SK-N-SH (cell line): ENCODE measurements around the gene GHR. TPM values are rescaled to one million over a fixed set of nuclear protein-coding genes. Genes with fewer than 3 reads are reported as not detected.

ENCODE experiments used
- CTCF ChIA-PET: fragments of 300-600, 350-600 bp; formaldehyde crosslinking; extraction: SDS; loops from one replicate; lab custom pipeline; 2021; lab: Yijun Ruan, JAX
- POLR2A ChIA-PET: fragments of 350-600 bp; sonication (Branson Sonifier 250); formaldehyde crosslinking; extraction: SDS; loops from one replicate; lab custom pipeline; 2020; ENCODE audit warnings: antibody characterized with exemption, inconsistent platforms; lab: Yijun Ruan, JAX
- DNase-seq: peaks from one replicate; pipeline ENCODE4 v3.0.0; 2012
- H2AFZ ChIP-seq: fragments of 200-600 bp; sonication (generic); 2 replicates; pipeline ENCODE4 v1.8.1; 2016; ENCODE audit warnings: antibody characterized with exemption, mild to moderate bottlenecking, low read depth
- H3F3A ChIP-seq: fragments of 200-600 bp; sonication (generic); replicated peaks from 2 replicates; pipeline ENCODE3; 2016; ENCODE audit warnings: antibody characterized with exemption, mild to moderate bottlenecking; ENCODE audit not compliant: insufficient read depth
- H3K27ac ChIP-seq, 2 experiments: fragments of 200-500 bp in 1 of 2; fragments of 200-600 bp in 1 of 2; sonication (Bioruptor generic) in 1 of 2; sonication (generic), shearing (Covaris generic) in 1 of 2; 2 replicates each; pipeline versions ENCODE4 v1.5.1 to v1.6.1; 2014 to 2016; ENCODE audit warnings: low read depth in 2 of 2, inconsistent platforms in 1 of 2, low read length in 1 of 2, mild to moderate bottlenecking in 1 of 2, mixed read lengths in 1 of 2
- H3K27me3 ChIP-seq: fragments of 200-600 bp; sonication (generic), shearing (Covaris generic); 2 replicates; pipeline ENCODE4 v1.6.1; 2016; ENCODE audit warnings: mixed run types; ENCODE audit not compliant: insufficient read depth
- H3K36me3 ChIP-seq, 2 experiments: fragments of 200-500 bp in 1 of 2; fragments of 200-600 bp in 1 of 2; sonication (Bioruptor generic) in 1 of 2; sonication (generic) in 1 of 2; replicated peaks in 1 of 2; 2 replicates each; pipeline versions ENCODE3 to v1.5.1; 2014 to 2016; ENCODE audit warnings: low read length in 1 of 2, mild to moderate bottlenecking in 1 of 2; ENCODE audit not compliant: insufficient read depth in 2 of 2, control insufficient read depth in 1 of 2
- H3K4me1 ChIP-seq, 2 experiments: fragments of 200-500 bp in 1 of 2; fragments of 200-600 bp in 1 of 2; sonication (Bioruptor generic) in 1 of 2; sonication (generic), shearing (Covaris generic) in 1 of 2; 2 replicates each; pipeline versions ENCODE4 v1.5.1 to v1.6.1; 2014 to 2016; ENCODE audit warnings: low read depth in 1 of 2, low read length in 1 of 2, mixed run types in 1 of 2; ENCODE audit not compliant: insufficient read depth in 2 of 2, control insufficient read depth in 1 of 2
- H3K4me2 ChIP-seq: fragments of 200-600 bp; sonication (generic), shearing (Covaris generic); 2 replicates; pipeline ENCODE4 v1.6.1; 2017; ENCODE audit warnings: mixed run types
- H3K4me3 ChIP-seq, 2 experiments: fragments of 200-500 bp in 1 of 2; fragments of 200-600 bp in 1 of 2; sonication (Bioruptor generic) in 1 of 2; sonication (generic), shearing (Covaris generic) in 1 of 2; 2 replicates each; pipeline versions ENCODE4 v1.5.1 to v1.8.1; 2014 to 2016; ENCODE audit warnings: low read depth in 2 of 2, inconsistent platforms in 1 of 2, low read length in 1 of 2, mild to moderate bottlenecking in 1 of 2, mixed read lengths in 1 of 2, moderate library complexity in 1 of 2
- H3K79me2 ChIP-seq: fragments of 200-600 bp; sonication (generic); 2 replicates; pipeline ENCODE4 v1.8.1; 2017; ENCODE audit warnings: mild to moderate bottlenecking; ENCODE audit not compliant: insufficient read depth
- H3K9ac ChIP-seq: fragments of 200-600 bp; sonication (generic); 2 replicates; pipeline ENCODE4 v1.6.1; 2017; ENCODE audit warnings: mixed run types
- H3K9me2 ChIP-seq: fragments of 200-600 bp; sonication (generic); 2 replicates; pipeline ENCODE4 v1.6.1; 2017; ENCODE audit warnings: mixed run types
- H3K9me3 ChIP-seq: fragments of 200-600 bp; sonication (generic); 2 replicates; pipeline ENCODE4 v1.6.1; 2017; ENCODE audit warnings: mixed run types, mild to moderate bottlenecking, moderate library complexity
- H4K20me1 ChIP-seq: fragments of 200-600 bp; sonication (generic); 2 replicates; pipeline ENCODE4 v1.6.1; 2017; ENCODE audit warnings: mild to moderate bottlenecking, mixed run types; ENCODE audit not compliant: insufficient read depth
- FOXM1 ChIP-seq: IDR thresholded peaks from 2 replicates; pipeline ENCODE4 v1.4.0; 2012; ENCODE audit warnings: low read depth, mild to moderate bottlenecking
- MAX ChIP-seq: IDR thresholded peaks from 2 replicates; pipeline ENCODE4 v1.4.0; 2012; ENCODE audit warnings: low read depth
- NFIC ChIP-seq: IDR thresholded peaks from 2 replicates; pipeline ENCODE4 v1.4.0; 2012; ENCODE audit warnings: borderline replicate concordance
- POLR2AphosphoS5 ChIP-seq: IDR thresholded peaks from 2 replicates; pipeline ENCODE4 v1.6.1; 2012; ENCODE audit warnings: low read depth, low read length
- REST ChIP-seq: IDR thresholded peaks from 2 replicates; pipeline ENCODE4 v1.6.1; 2012; ENCODE audit warnings: mild to moderate bottlenecking, low read depth, low read length, moderate library complexity
- RFX5 ChIP-seq: IDR thresholded peaks from 2 replicates; pipeline ENCODE4 v1.6.1; 2012; ENCODE audit warnings: mild to moderate bottlenecking, improper control_type of control experiment, low read length
- RXRA ChIP-seq: IDR thresholded peaks from 2 replicates; pipeline ENCODE4 v1.4.0; 2012; ENCODE audit warnings: low read depth, mild to moderate bottlenecking, borderline replicate concordance
- SIN3A ChIP-seq: IDR thresholded peaks from 2 replicates; pipeline ENCODE4 v1.6.1; 2012; ENCODE audit warnings: low read depth, mild to moderate bottlenecking, low read length, moderate library complexity, borderline replicate concordance
- SMC3 ChIP-seq: IDR thresholded peaks from 2 replicates; pipeline ENCODE4 v1.6.1; 2012; ENCODE audit warnings: low read depth, low read length, improper control_type of control experiment
- TAF1 ChIP-seq: IDR thresholded peaks from 2 replicates; pipeline ENCODE4 v1.6.1; 2012; ENCODE audit warnings: low read depth, mild to moderate bottlenecking, low read length, moderate library complexity, borderline replicate concordance
- TCF12 ChIP-seq: IDR thresholded peaks from 2 replicates; pipeline ENCODE4 v1.4.0; 2012
- TEAD4 ChIP-seq: IDR thresholded peaks from 2 replicates; pipeline ENCODE4 v1.4.0; 2012; ENCODE audit warnings: mild to moderate bottlenecking, borderline replicate concordance; ENCODE audit not compliant: insufficient read depth
- USF1 ChIP-seq: IDR thresholded peaks from 2 replicates; pipeline ENCODE4 v1.4.0; 2012; ENCODE audit warnings: low read depth, borderline replicate concordance
- YY1 ChIP-seq: IDR thresholded peaks from 2 replicates; pipeline ENCODE4 v1.4.0; 2012; ENCODE audit warnings: low read depth, mild to moderate bottlenecking
- ZBTB33 ChIP-seq: IDR thresholded peaks from 2 replicates; pipeline ENCODE4 v1.4.0; 2012; ENCODE audit warnings: low read depth, borderline replicate concordance
- WGBS: methylation state at CpG from one replicate; pipeline ENCODE4 v1.1.6; 2017; ENCODE audit warnings: low lambda C conversion rate; 5-methylcytosine and 5-hydroxymethylcytosine counted together
- polyA plus RNA-seq, 3 experiments: library from polyadenylated mRNA; depleted of rRNA; stranded (reverse); fragments of >200 nt; gene quantifications; 2 replicates each; pipeline ENCODE4 v1.2.3, GENCODE V29; 2012
- TF ChIP-seq, protein P1 (sequence below): fragments of 150-350 bp; IDR thresholded peaks from 2 replicates; pipeline ENCODE4 v1.6.1; 2016; ENCODE audit warnings: mild to moderate bottlenecking, low read depth, low read length
- TF ChIP-seq, protein P2 (sequence below): IDR thresholded peaks from 2 replicates; pipeline ENCODE4; 2012

GHR gene
- polyA plus RNA-seq, 1 of the 3 experiments (the other 2 are of a cell fraction), result 0.03 TPM

DNA sequence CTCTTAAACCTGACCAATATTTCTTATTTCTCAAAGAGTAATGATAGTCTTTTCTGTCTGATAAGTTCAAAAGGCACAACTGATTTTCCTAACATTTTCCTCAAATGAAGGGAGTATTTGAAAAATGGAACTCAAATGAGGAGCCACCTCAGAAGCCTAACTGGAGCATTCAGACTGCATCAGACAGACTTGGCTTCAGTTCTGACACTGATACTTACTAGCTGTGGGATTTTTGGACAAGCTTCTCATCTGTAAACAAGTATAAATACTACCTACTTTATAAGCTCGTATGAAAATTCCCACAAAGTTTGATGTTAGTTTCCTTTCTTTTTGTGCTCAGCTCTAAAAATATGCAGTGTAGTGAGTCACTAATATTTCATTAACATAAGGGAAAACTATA is 225.7 kb downstream of the GHR start (continued):
- TF ChIP-seq YY1, result no peak
- no peak for TF ChIP-seq NFIC
- TF ChIP-seq RFX5, result no peak
- no peak for TF ChIP-seq RXRA
- no peak for TF ChIP-seq USF1
- TF ChIP-seq SIN3A, result no peak
- no peak for TF ChIP-seq FOXM1
- TF ChIP-seq TAF1, result no peak
- no peak for TF ChIP-seq ZBTB33
- no peak for TF ChIP-seq TEAD4

- Histone ChIP-seq H3K79me2 (no peaks in the 10 kb centered on the region), H3K9me2 (no peaks in the 10 kb centered on the region), H3K4me2 (no peak overlapping the region), H3K36me3 (no peaks in the 10 kb centered on the region), H3K27me3 (no peaks in the 10 kb centered on the region; the same call in 1 of the 2 replicates), H2AFZ (no peak overlapping the region), H3K9me3 (no peaks in the 10 kb centered on the region), H3K4me3 (no peak overlapping the region), H3F3A (no peaks in the 10 kb centered on the region), H4K20me1 (no peaks in the 10 kb centered on the region), H3K9ac (no peak overlapping the region), H3K4me1 (no peaks in the 10 kb centered on the region), H3K27ac (no peak overlapping the region)
- POLR2A ChIA-PET, result no interaction called here
- 1% methylated on average over 3 of the region's 3 CpGs for WGBS
- DNase-seq, result no peak
- no peak for TF ChIP-seq POLR2AphosphoS5
- CTCF ChIA-PET, result no interaction called here
Observed at GRCh38 chr5:42650084-42650483, 226.8 kb downstream of the GHR start.

DNA sequence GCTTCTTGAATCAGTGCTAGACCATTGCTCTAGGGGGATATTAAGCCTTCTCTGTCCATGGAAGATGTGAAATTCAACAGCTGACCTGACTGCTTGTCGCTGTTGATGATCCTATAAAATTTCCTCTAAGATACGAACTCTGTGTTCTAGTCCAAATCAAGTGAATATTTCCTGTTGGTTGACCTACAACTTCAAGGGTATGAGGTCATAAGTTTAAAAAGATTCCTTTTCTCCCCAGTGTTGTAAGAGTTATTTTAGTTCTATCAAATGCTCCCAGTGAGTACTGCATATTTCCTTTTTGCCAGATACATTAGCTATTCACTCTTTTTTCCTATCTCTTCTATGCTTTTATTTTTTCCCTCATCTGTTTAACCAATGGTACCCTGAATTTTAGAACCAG is 230.5 kb downstream of the GHR start:
- no peaks in the 10 kb centered on the region; the same call in 1 of the 2 replicates for H3K27me3 ChIP-seq
- no peak overlapping the region for H3K4me2 ChIP-seq
- no peaks in the 10 kb centered on the region for H4K20me1 ChIP-seq
- ChIA-PET CTCF (no interaction called here), POLR2A (no interaction called here)
- H3K4me1 ChIP-seq, result no peaks in the 10 kb centered on the region
- H3F3A ChIP-seq, result no peaks in the 10 kb centered on the region
- H3K36me3 ChIP-seq, result no peaks in the 10 kb centered on the region
- WGBS, result 0% methylated on average over 2 of the region's 2 CpGs
- no peaks in the 10 kb centered on the region for H3K9me3 ChIP-seq
- no peak overlapping the region for H2AFZ ChIP-seq
- DNase-seq, result no peak
- no peak overlapping the region for H3K4me3 ChIP-seq
- H3K79me2 ChIP-seq, result no peaks in the 10 kb centered on the region
- H3K9me2 ChIP-seq, result no peaks in the 10 kb centered on the region
- TF ChIP-seq, protein P1, sequence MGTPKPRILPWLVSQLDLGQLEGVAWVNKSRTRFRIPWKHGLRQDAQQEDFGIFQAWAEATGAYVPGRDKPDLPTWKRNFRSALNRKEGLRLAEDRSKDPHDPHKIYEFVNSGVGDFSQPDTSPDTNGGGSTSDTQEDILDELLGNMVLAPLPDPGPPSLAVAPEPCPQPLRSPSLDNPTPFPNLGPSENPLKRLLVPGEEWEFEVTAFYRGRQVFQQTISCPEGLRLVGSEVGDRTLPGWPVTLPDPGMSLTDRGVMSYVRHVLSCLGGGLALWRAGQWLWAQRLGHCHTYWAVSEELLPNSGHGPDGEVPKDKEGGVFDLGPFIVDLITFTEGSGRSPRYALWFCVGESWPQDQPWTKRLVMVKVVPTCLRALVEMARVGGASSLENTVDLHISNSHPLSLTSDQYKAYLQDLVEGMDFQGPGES, result no peak
- no peak for TF ChIP-seq MAX
- TF ChIP-seq, protein P2, sequence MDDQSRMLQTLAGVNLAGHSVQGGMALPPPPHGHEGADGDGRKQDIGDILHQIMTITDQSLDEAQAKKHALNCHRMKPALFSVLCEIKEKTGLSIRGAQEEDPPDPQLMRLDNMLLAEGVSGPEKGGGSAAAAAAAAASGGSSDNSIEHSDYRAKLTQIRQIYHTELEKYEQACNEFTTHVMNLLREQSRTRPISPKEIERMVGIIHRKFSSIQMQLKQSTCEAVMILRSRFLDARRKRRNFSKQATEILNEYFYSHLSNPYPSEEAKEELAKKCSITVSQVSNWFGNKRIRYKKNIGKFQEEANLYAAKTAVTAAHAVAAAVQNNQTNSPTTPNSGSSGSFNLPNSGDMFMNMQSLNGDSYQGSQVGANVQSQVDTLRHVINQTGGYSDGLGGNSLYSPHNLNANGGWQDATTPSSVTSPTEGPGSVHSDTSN, result no peak
- no peak for TF ChIP-seq SMC3
- TF ChIP-seq TCF12, result no peak
- no peak for TF ChIP-seq REST
- TF ChIP-seq SIN3A, result no peak
- TF ChIP-seq YY1, result no peak
- TF ChIP-seq TAF1, result no peak
- no peak overlapping the region for H3K9ac ChIP-seq
- H3K27ac ChIP-seq, result no peak overlapping the region
